Measurements from ENCODE around the gene ARAP1. TPM values are rescaled to one million over a fixed set of nuclear protein-coding genes. Genes with fewer than 3 reads are reported as not detected.

ARAP1 gene
- total RNA-seq, 1 experiment from 2014 or later: 86.2 TPM

GRCh38 chr11:72670041-72670440 is 82.2 kb downstream of the ARAP1 start:
- Histone ChIP-seq H3K9ac (ENCODE audit: low read length) (no peak overlapping the region), H3K36me3 (ENCODE audit: low read depth, low read length) (no peaks in the 10 kb centered on the region), H3F3A (ENCODE audit: low read length, unreplicated experiment) (no peaks in the 10 kb centered on the region), H3K27me3 (ENCODE audit: low read length) (peaks cover 30% of the 10 kb centered on the region), H2AFZ (ENCODE audit: low read length) (no peak overlapping the region), H3K79me2 (ENCODE audit: low read length) (no peaks in the 10 kb centered on the region), H3K4me3 (ENCODE audit: low read length) (no peak overlapping the region), H3K4me2 (ENCODE audit: low read length) (no peak overlapping the region), H3K4me1 (ENCODE audit: insufficient read depth, low read length) (no peaks in the 10 kb centered on the region), H3K27ac (ENCODE audit: low read length) (no peak overlapping the region), H3K9me3 (ENCODE audit: low read length) (no peaks in the 10 kb centered on the region; the same call in 1 of the 2 replicates), H4K20me1 (ENCODE audit: low read length) (no peaks in the 10 kb centered on the region), H3K9me2 (replicated peaks; ENCODE audit: low read length) (no peaks in the 10 kb centered on the region)
- no peak for DNase-seq
- no TSS peak for BruUV-seq (replicated peaks)
- intact Hi-C loops (cut with micrococcal nuclease): no loop called here
- POLR2A ChIA-PET (ENCODE audit: unreplicated experiment): no interaction called here
- CTCF ChIA-PET: no interaction called here
- TF ChIP-seq CTCF (conservative IDR thresholded peaks at IDR 0.05; ENCODE audit: low read depth, low read length) (no peak), EZH2phosphoT487 (IDR thresholded peaks at IDR 0.05; ENCODE audit: borderline replicate concordance, low read length) (no peak), EZH2 (IDR thresholded peaks at IDR 0.05; ENCODE audit: low read length, unreplicated experiment) (no peak)
- no peak for ATAC-seq

- H2AFZ ChIP-seq (ENCODE audit: low read length): no peak overlapping the region
- intact Hi-C loops (cut with micrococcal nuclease): no loop called here
- H3K4me2 ChIP-seq (ENCODE audit: low read length): no peak overlapping the region
- H3K9ac ChIP-seq (ENCODE audit: low read length): no peak overlapping the region
- ChIA-PET POLR2A (ENCODE audit: unreplicated experiment) (no interaction called here), CTCF (no interaction called here)
- BruUV-seq (replicated peaks): no TSS peak
- TF ChIP-seq CTCF (conservative IDR thresholded peaks at IDR 0.05; ENCODE audit: low read depth, low read length) (no peak), EZH2phosphoT487 (IDR thresholded peaks at IDR 0.05; ENCODE audit: borderline replicate concordance, low read length) (no peak), EZH2 (IDR thresholded peaks at IDR 0.05; ENCODE audit: low read length, unreplicated experiment) (no peak)
- H4K20me1 ChIP-seq (ENCODE audit: low read length): no peaks in the 10 kb centered on the region
- no peak overlapping the region for H3K27ac ChIP-seq (ENCODE audit: low read length)
- peaks cover 25% of the 10 kb centered on the region for H3K27me3 ChIP-seq (ENCODE audit: low read length)
- no peaks in the 10 kb centered on the region; the same call in 1 of the 2 replicates for H3K9me3 ChIP-seq (ENCODE audit: low read length)
- no peaks in the 10 kb centered on the region for H3K4me1 ChIP-seq (ENCODE audit: insufficient read depth, low read length)
- DNase-seq: no peak
- ATAC-seq: no peak
- no peaks in the 10 kb centered on the region for H3K36me3 ChIP-seq (ENCODE audit: low read depth, low read length)
- H3K79me2 ChIP-seq (ENCODE audit: low read length): no peaks in the 10 kb centered on the region
- H3K9me2 ChIP-seq (replicated peaks; ENCODE audit: low read length): no peaks in the 10 kb centered on the region
- no peak overlapping the region for H3K4me3 ChIP-seq (ENCODE audit: low read length)
- no peaks in the 10 kb centered on the region for H3F3A ChIP-seq (ENCODE audit: low read length, unreplicated experiment)
Observed at GRCh38 chr11:72669527-72669926, 82.7 kb downstream of the ARAP1 start.

- H4K20me1 ChIP-seq (ENCODE audit: low read length): no peaks in the 10 kb centered on the region
- no peak overlapping the region for H3K4me3 ChIP-seq (ENCODE audit: low read length)
- no peak for ATAC-seq
- no peak for DNase-seq
- ChIA-PET CTCF (interaction anchor here (1.1 kb wide), 1 partner anchor 16 kb away, joined by 4 read pairs; no protein-coding TSS in a partner anchor), POLR2A (ENCODE audit: unreplicated experiment) (interaction anchor here (0.5 kb wide), 1 partner anchor 190 kb away, joined by 3 read pairs; no protein-coding TSS in a partner anchor)
- no peaks in the 10 kb centered on the region for H3F3A ChIP-seq (ENCODE audit: low read length, unreplicated experiment)
- H3K79me2 ChIP-seq (ENCODE audit: low read length): no peaks in the 10 kb centered on the region
- H2AFZ ChIP-seq (ENCODE audit: low read length): no peak overlapping the region
- H3K36me3 ChIP-seq (ENCODE audit: low read depth, low read length): no peaks in the 10 kb centered on the region
- H3K27ac ChIP-seq (ENCODE audit: low read length): no peak overlapping the region
- no peaks in the 10 kb centered on the region for H3K4me1 ChIP-seq (ENCODE audit: insufficient read depth, low read length)
- no peaks in the 10 kb centered on the region; the same call in 1 of the 2 replicates for H3K9me3 ChIP-seq (ENCODE audit: low read length)
- intact Hi-C loops (cut with micrococcal nuclease): no loop called here
- no peak for TF ChIP-seq EZH2phosphoT487 (IDR thresholded peaks at IDR 0.05; ENCODE audit: borderline replicate concordance, low read length)
- TF ChIP-seq CTCF (conservative IDR thresholded peaks at IDR 0.05; ENCODE audit: low read depth, low read length): no peak
- TF ChIP-seq EZH2 (IDR thresholded peaks at IDR 0.05; ENCODE audit: low read length, unreplicated experiment): no peak
- H3K27me3 ChIP-seq (ENCODE audit: low read length): peaks cover 17% of the 10 kb centered on the region
- H3K9me2 ChIP-seq (replicated peaks; ENCODE audit: low read length): no peaks in the 10 kb centered on the region
- H3K4me2 ChIP-seq (ENCODE audit: low read length): no peak overlapping the region
- no peak overlapping the region for H3K9ac ChIP-seq (ENCODE audit: low read length)
- no TSS peak for BruUV-seq (replicated peaks)
Observed at GRCh38 chr11:72668629-72669347, 83.4 kb downstream of the ARAP1 start.

Measured in PC-3 (cell line).